Left ventricle myocardium inferior (tissue), 1 donor: ENCODE data around the gene OGDH. TPM values are rescaled to one million over a fixed set of nuclear protein-coding genes. Genes with fewer than 3 reads are reported as not detected.

ENCODE experiments used
- DNase-seq: peaks from one replicate; pipeline ENCODE4 v3.0.0-alpha.2; 2020
- H3K27ac ChIP-seq: fragments of 200-600 bp; replicated peaks from 2 replicates; pipeline ENCODE4 v1.8.0; 2021
- H3K27me3 ChIP-seq: fragments of 200-600 bp; 2 replicates; pipeline ENCODE4 v1.8.0; 2021; ENCODE audit warnings: low read depth
- H3K36me3 ChIP-seq: fragments of 200-600 bp; 2 replicates; pipeline ENCODE4 v1.8.0; 2021
- H3K4me1 ChIP-seq: fragments of 200-600 bp; 2 replicates; pipeline ENCODE4 v1.8.0; 2021
- H3K4me3 ChIP-seq: fragments of 200-600 bp; 2 replicates; pipeline ENCODE4 v1.8.0; 2021; ENCODE audit warnings: mild to moderate bottlenecking, moderate library complexity
- H3K9me3 ChIP-seq: fragments of 200-600 bp; replicated peaks from 2 replicates; pipeline ENCODE4 v1.8.0; 2021
- CTCF ChIP-seq: fragments of 200-600 bp; IDR thresholded peaks from 2 replicates; pipeline ENCODE4 v1.8.0; 2021; ENCODE audit warnings: antibody characterized with exemption, mild to moderate bottlenecking, borderline replicate concordance
- intact Hi-C: fragments of 100-400 bp; cut with micrococcal nuclease; formaldehyde crosslinking; loops from one replicate; pipeline ENCODE4 v1.11.0; 2022
- total RNA-seq: library from RNA; stranded (reverse); fragmentation: NEBNext Ultra II Directional; extraction: Animal tissue kit (Norgen Biotek cat#: 25700); gene quantifications from one replicate; pipeline ENCODE4 v1.2.1, GENCODE V29; 2021
- donor health status: DM: no; HTN: yes; CAD: no; lungs with severe emphysema.

The OGDH gene
- total RNA-seq, 1 donor from 2014 or later, result 677 TPM

- intact Hi-C loops, result no loop called here
- Histone ChIP-seq H3K27ac (peak overlapping the region; percentile 31), H3K4me1 (peaks cover 32% of the 10 kb centered on the region), H3K27me3 (no peaks in the 10 kb centered on the region), H3K36me3 (peaks cover 73% of the 10 kb centered on the region), H3K9me3 (peaks cover 15% of the 10 kb centered on the region), H3K4me3 (no peak overlapping the region)
- no peak for TF ChIP-seq CTCF
- no peak for DNase-seq
Observed at GRCh38 chr7:44665531-44666213, 59.2 kb downstream of the OGDH start.

GRCh38 chr7:44666566-44666965, 60.1 kb downstream of the OGDH start:
- intact Hi-C loops, result no loop called here
- Histone ChIP-seq H3K36me3 (peaks cover 64% of the 10 kb centered on the region), H3K4me3 (no peak overlapping the region), H3K27me3 (no peaks in the 10 kb centered on the region), H3K27ac (no peak overlapping the region), H3K9me3 (peaks cover 6% of the 10 kb centered on the region), H3K4me1 (peaks cover 39% of the 10 kb centered on the region)
- DNase-seq, result no peak
- TF ChIP-seq CTCF, result no peak

GRCh38 chr7:44667190-44667589, 60.8 kb downstream of the OGDH start:
- Histone ChIP-seq H3K27ac (no peak overlapping the region), H3K36me3 (peaks cover 58% of the 10 kb centered on the region)
- intact Hi-C loops, result no loop called here

GRCh38 chr7:44671069-44671468, 64.6 kb downstream of the OGDH start:
- no peaks in the 10 kb centered on the region for H3K27me3 ChIP-seq
- peaks cover 30% of the 10 kb centered on the region for H3K4me1 ChIP-seq
- H3K36me3 ChIP-seq, result peaks cover 68% of the 10 kb centered on the region
- peak; percentile 14 for TF ChIP-seq CTCF
- H3K4me3 ChIP-seq, result no peak overlapping the region
- no peaks in the 10 kb centered on the region for H3K9me3 ChIP-seq
- DNase-seq, result no peak
- peak overlapping the region; percentile 79 for H3K27ac ChIP-seq
- intact Hi-C loops, result no loop called here

More at GRCh38 chr7:44667190-44667589, 60.8 kb downstream of the OGDH start:
- Histone ChIP-seq H3K27me3 (no peaks in the 10 kb centered on the region), H3K9me3 (no peaks in the 10 kb centered on the region), H3K4me1 (peaks cover 41% of the 10 kb centered on the region), H3K4me3 (no peak overlapping the region)
- no peak for DNase-seq
- no peak for TF ChIP-seq CTCF

GRCh38 chr7:44673324-44673723, 66.9 kb downstream of the OGDH start:
- no peaks in the 10 kb centered on the region for H3K9me3 ChIP-seq
- intact Hi-C loops, result no loop called here
- H3K27ac ChIP-seq, result peak overlapping the region; percentile 79
- TF ChIP-seq CTCF, result no peak
- no peak overlapping the region for H3K4me3 ChIP-seq
- no peaks in the 10 kb centered on the region for H3K27me3 ChIP-seq
- H3K36me3 ChIP-seq, result peaks cover 63% of the 10 kb centered on the region
- no peak for DNase-seq
- H3K4me1 ChIP-seq, result peaks cover 49% of the 10 kb centered on the region
